Epithelial cell of proximal tubule (primary cell): Measurements from ENCODE around the gene MPDU1. TPM values are rescaled to one million over a fixed set of nuclear protein-coding genes. Genes with fewer than 3 reads are reported as not detected.

Source experiments
- DNase-seq: peaks from one replicate; pipeline ENCODE4 v3.0.0-alpha.2; 2011; ENCODE audit warnings: low read depth
- H3K4me3 ChIP-seq: 2 replicates; pipeline ENCODE4 v1.5.1; 2011; ENCODE audit warnings: low read depth, mild to moderate bottlenecking, low read length
- CTCF ChIP-seq: conservative IDR thresholded peaks from 2 replicates; pipeline ENCODE4 v1.5.1; 2012; ENCODE audit warnings: low read depth, mild to moderate bottlenecking, low read length
- total RNA-seq: library from RNA; depleted of rRNA; stranded (reverse); fragments of >200 nt; gene quantifications from 2 replicates; pipeline ENCODE4 v1.2.3, GENCODE V29; 2015

MPDU1 gene
- total RNA-seq, 1 donor from 2014 or later: 236 TPM

DNA sequence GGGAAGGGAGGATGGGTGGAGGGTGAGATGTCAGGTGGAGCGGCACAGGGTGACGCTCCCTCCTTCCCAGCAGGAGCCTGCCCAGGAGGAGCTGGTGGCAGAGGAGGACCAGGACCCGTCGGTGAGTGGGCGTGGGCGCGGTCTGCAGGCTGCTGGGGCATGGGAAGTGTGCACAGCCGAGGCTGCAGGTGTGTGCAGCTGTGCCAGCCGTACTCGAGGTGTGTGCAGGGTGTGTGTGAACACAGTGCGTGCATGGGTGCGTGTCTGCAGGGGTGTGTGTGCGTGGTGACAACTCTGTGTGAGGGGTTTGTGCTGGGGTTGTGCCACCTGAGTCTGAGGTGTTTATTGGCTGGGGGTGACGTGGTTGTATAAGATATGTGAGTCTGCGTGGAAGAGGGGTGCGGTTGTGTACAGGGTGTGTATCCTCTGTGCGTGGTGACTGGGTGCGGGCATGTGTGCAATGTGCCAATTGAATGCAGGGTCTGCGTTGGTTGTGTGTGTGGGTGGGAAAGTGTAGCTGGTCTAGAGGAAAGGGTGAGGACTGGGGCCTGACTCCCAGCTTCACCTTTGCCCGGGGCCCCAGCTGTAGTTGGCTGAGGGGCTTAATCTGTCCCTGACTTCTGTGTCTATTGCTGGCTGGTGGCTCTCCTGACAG lies 34.1 kb upstream of the MPDU1 start:
- no peak for TF ChIP-seq CTCF
- DNase-seq: no peak
- H3K4me3 ChIP-seq: peak overlapping the region; percentile 78

DNA sequence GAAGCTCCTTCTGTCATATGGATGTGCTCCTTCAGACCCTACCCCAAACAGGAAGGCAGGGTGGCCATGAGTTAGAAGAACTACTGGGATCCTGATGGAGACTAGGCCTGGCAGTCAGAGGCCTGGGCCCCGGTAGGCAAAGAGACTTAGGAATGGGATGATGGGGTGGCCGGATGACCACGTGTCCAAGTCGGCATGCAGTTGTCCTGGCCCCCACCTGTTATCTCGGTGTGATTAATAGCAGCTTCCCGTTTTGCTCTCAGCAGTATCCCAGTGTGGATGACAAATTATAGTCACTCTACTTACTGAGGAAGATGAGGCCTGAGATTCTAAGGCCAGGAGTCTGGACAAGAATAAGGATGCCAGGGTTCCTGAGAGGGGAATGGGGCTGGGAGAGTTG lies 33.3 kb upstream of the MPDU1 start:
- TF ChIP-seq CTCF: no peak
- H3K4me3 ChIP-seq: no peak overlapping the region

GRCh38 chr17:7551396-7551795 lies 32.3 kb upstream of the MPDU1 start:
- H3K4me3 ChIP-seq: no peak overlapping the region
- TF ChIP-seq CTCF: no peak
- DNase-seq: no peak

More for the DNA sequence above, 33.3 kb upstream of the MPDU1 start:
- no peak for DNase-seq

DNA sequence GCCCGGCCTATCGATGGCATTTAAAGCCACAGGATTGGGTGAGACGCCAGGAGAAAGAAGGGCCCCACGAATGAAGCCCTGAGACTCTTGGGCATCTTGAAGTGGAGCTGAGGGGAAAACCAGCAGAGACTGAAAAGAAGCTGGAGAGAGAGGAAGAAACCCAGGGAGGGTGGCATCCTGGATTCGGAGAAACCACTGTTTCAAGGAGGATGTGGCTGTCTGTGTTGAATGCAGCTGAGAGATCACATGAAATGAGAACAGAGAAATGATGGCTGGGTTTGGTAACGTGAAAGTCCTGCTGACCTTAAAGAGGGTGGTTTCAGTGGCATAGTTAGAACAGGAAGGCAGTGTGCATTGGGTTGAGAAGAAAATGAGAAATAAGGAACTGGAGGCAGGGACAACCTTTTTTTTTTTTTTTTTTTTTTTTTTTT lies 31.0 kb upstream of the MPDU1 start:
- no peak for DNase-seq
- TF ChIP-seq CTCF: no peak
- H3K4me3 ChIP-seq: no peak overlapping the region

- no peak for TF ChIP-seq CTCF
- no peak overlapping the region for H3K4me3 ChIP-seq
- DNase-seq: no peak
These were observed 30.3 kb upstream of the MPDU1 start for GRCh38 chr17:7553356-7553755.

GRCh38 chr17:7555320-7555948 lies 28.2 kb upstream of the MPDU1 start:
- no peak for DNase-seq
- TF ChIP-seq CTCF: peak; percentile 35

GRCh38 chr17:7556627-7557026 lies 27.0 kb upstream of the MPDU1 start:
- no peak for DNase-seq
- H3K4me3 ChIP-seq: no peak overlapping the region
- no peak for TF ChIP-seq CTCF

More at GRCh38 chr17:7555320-7555948, 28.2 kb upstream of the MPDU1 start:
- H3K4me3 ChIP-seq: no peak overlapping the region
